GM23248 (cell line): ENCODE measurements around the gene NYAP2. TPM values are rescaled to one million over a fixed set of nuclear protein-coding genes. Genes with fewer than 3 reads are reported as not detected.

Experiments
- DNase-seq: peaks from one replicate; pipeline ENCODE4 v3.0.0-alpha.2; 2015
- H2AFZ ChIP-seq: fragments of 200-600 bp; sonication (generic); 2 replicates; pipeline ENCODE4 v1.6.1; 2016; ENCODE audit warnings: antibody characterized with exemption
- H3F3A ChIP-seq: fragments of 200-600 bp; sonication (generic); 2 replicates; pipeline ENCODE4 v1.6.1; 2016; ENCODE audit warnings: mild to moderate bottlenecking, antibody characterized with exemption, mixed run types; ENCODE audit not compliant: insufficient read depth
- H3K27ac ChIP-seq: fragments of 200-600 bp; sonication (generic); 2 replicates; pipeline ENCODE4 v1.5.1; 2016; ENCODE audit warnings: mild to moderate bottlenecking
- H3K27me3 ChIP-seq: fragments of 200-600 bp; sonication (generic); replicated peaks from 2 replicates; pipeline ENCODE4 v1.6.1; 2016; ENCODE audit warnings: mild to moderate bottlenecking; ENCODE audit not compliant: insufficient read depth
- H3K36me3 ChIP-seq: fragments of 200-600 bp; sonication (generic); 2 replicates; pipeline ENCODE4 v1.6.1; 2016; ENCODE audit warnings: low read depth, mild to moderate bottlenecking
- H3K4me1 ChIP-seq: fragments of 200-600 bp; sonication (generic); 2 replicates; pipeline ENCODE4 v1.6.1; 2016; ENCODE audit warnings: mild to moderate bottlenecking; ENCODE audit not compliant: insufficient read depth
- H3K4me2 ChIP-seq: fragments of 200-600 bp; sonication (generic); one replicate; pipeline ENCODE4 v1.6.1; 2016; ENCODE audit warnings: mild to moderate bottlenecking; ENCODE audit not compliant: unreplicated experiment
- H3K4me3 ChIP-seq: fragments of 200-600 bp; sonication (generic); 2 replicates; pipeline ENCODE4 v1.5.1; 2016; ENCODE audit warnings: mild to moderate bottlenecking
- H3K79me2 ChIP-seq: fragments of 200-600 bp; sonication (generic); 2 replicates; pipeline ENCODE4 v1.6.1; 2016; ENCODE audit warnings: mild to moderate bottlenecking; ENCODE audit not compliant: insufficient read depth
- H3K9ac ChIP-seq: fragments of 200-600 bp; sonication (generic); 2 replicates; pipeline ENCODE4 v1.6.1; 2016; ENCODE audit warnings: mild to moderate bottlenecking
- H3K9me2 ChIP-seq: fragments of 200-600 bp; sonication (generic); 2 replicates; pipeline ENCODE4 v1.6.1; 2016; ENCODE audit warnings: mixed run types, mild to moderate bottlenecking, moderate library complexity; ENCODE audit not compliant: insufficient read depth
- H3K9me3 ChIP-seq: fragments of 200-600 bp; sonication (generic); one replicate; pipeline ENCODE4 v1.6.1; 2017; ENCODE audit warnings: low read depth
- H4K20me1 ChIP-seq: fragments of 200-600 bp; sonication (generic); 2 replicates; pipeline ENCODE4 v1.6.0; 2016; ENCODE audit not compliant: insufficient read depth
- EZH2 ChIP-seq: fragments of 200-600 bp; sonication (generic); IDR thresholded peaks from 2 replicates; pipeline ENCODE4 v1.6.1; 2018; ENCODE audit warnings: antibody characterized with exemption, mild to moderate bottlenecking; ENCODE audit not compliant: insufficient read depth, poor library complexity, severe bottlenecking
- EZH2phosphoT487 ChIP-seq: fragments of 200-600 bp; sonication (generic); IDR thresholded peaks from 2 replicates; pipeline ENCODE4 v1.6.1; 2018; ENCODE audit warnings: antibody characterized with exemption, moderate library complexity, mild to moderate bottlenecking, low read depth; ENCODE audit not compliant: insufficient read depth
- WGBS, 2 experiments: methylation state at CpG; one replicate each; pipeline ENCODE4 v1.1.6; 2015 to 2017; ENCODE audit warnings: low lambda C conversion rate in 2 of 2, low coverage in 1 of 2; ENCODE audit errors: missing lambda C conversion rate in 2 of 2; 5-methylcytosine and 5-hydroxymethylcytosine counted together
- in situ Hi-C: fragments of 300-500 bp; cut with MboI; formaldehyde crosslinking; loops from 2 replicates; pipeline ENCODE4 v1.15.0; 2020
- polyA plus RNA-seq: library from polyadenylated mRNA; unstranded; fragments of >200 nt; fragmentation: Nextera tagmentation; extraction: Ambion mirVana; gene quantifications from 2 replicates; pipeline ENCODE4 v1.2.1, GENCODE V29; 2016
- total RNA-seq: library from RNA; depleted of rRNA; stranded (reverse); fragments of >200 nt; shearing (Covaris generic); gene quantifications from 2 replicates; pipeline ENCODE4 v1.2.3, GENCODE V29; 2014

The NYAP2 gene
- total and polyA plus RNA-seq, 2 experiments from 2014 or later: not detected

DNA sequence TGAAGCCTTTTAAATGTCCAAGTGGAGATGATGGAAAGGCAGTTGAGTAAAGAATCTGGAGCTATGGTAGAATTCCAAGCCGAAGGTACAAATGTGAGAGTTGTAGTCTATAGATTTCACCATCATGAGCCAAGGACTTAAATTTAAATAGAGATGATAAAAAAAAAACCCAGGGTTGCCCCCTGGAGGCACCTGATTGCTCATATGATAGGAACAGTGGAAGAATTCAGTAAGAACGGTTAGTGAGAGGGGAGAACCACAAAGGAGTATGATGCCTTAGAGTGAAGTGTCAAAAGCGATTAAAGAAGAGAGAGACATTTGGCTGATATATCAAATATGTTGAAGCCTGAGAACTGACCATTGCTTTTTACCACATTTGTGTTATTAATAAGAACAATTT lies 11.9 kb downstream of the NYAP2 start:
- Histone ChIP-seq H3K4me1 (no peaks in the 10 kb centered on the region), H3K9me2 (no peaks in the 10 kb centered on the region), H3K27ac (no peak overlapping the region), H2AFZ (no peak overlapping the region), H4K20me1 (no peaks in the 10 kb centered on the region), H3K9ac (no peak overlapping the region), H3K4me2 (no peak overlapping the region), H3F3A (no peaks in the 10 kb centered on the region), H3K4me3 (no peak overlapping the region), H3K9me3 (no peaks in the 10 kb centered on the region), H3K27me3 (no peaks in the 10 kb centered on the region), H3K79me2 (no peaks in the 10 kb centered on the region), H3K36me3 (no peaks in the 10 kb centered on the region)
- WGBS, 2 experiments: 50 to 51% methylated on average over 3 of the region's 3 CpGs
- no peak for TF ChIP-seq EZH2phosphoT487
- TF ChIP-seq EZH2: no peak
- in situ Hi-C loops: no loop called here
- no peak for DNase-seq

DNA sequence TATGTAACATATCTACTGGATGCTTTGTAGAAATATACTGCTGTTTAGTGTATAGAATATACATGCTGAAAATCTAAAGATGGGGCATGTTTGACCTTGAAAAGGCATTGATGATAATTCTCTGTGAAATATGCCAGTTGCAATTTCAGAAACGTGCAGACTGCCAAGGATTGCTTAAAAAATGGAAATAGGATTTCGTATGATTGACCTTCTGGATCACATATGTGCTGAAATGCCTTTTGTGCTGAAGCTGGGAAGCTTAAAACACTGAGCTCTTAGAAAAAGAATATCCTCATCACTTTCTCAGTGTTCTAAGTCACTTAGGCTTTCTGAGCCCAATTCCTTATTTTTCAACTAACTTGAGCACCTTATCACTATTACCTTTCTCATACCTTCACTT lies 14.3 kb downstream of the NYAP2 start:
- H3K27me3 ChIP-seq: 0 out of 2 replicates have a peak, but pooled peaks cover 6% of the 10 kb centered on the region

GRCh38 chr2:225414902-225415301 lies 15.4 kb downstream of the NYAP2 start:
- Histone ChIP-seq H3K4me1 (no peaks in the 10 kb centered on the region), H4K20me1 (no peaks in the 10 kb centered on the region), H3K9me3 (no peaks in the 10 kb centered on the region), H3K4me2 (no peak overlapping the region), H3K4me3 (no peak overlapping the region), H2AFZ (no peak overlapping the region), H3K9ac (no peak overlapping the region), H3K9me2 (no peaks in the 10 kb centered on the region), H3K27me3 (0 out of 2 replicates have a peak, but pooled peaks cover 6% of the 10 kb centered on the region), H3K36me3 (no peaks in the 10 kb centered on the region), H3F3A (no peaks in the 10 kb centered on the region), H3K79me2 (no peaks in the 10 kb centered on the region), H3K27ac (no peak overlapping the region)
- in situ Hi-C loops: no loop called here
- DNase-seq: no peak
- 29 to 39% methylated on average over 1 of the region's 1 CpG for WGBS, 2 experiments
- TF ChIP-seq EZH2 (no peak), EZH2phosphoT487 (no peak)

More for the DNA sequence above, 14.3 kb downstream of the NYAP2 start:
- Histone ChIP-seq H3K9me2 (no peaks in the 10 kb centered on the region), H3K79me2 (no peaks in the 10 kb centered on the region), H3F3A (no peaks in the 10 kb centered on the region), H3K27ac (no peak overlapping the region), H3K4me3 (no peak overlapping the region), H3K9me3 (no peaks in the 10 kb centered on the region), H3K4me2 (no peak overlapping the region), H4K20me1 (no peaks in the 10 kb centered on the region), H3K9ac (no peak overlapping the region), H2AFZ (no peak overlapping the region), H3K4me1 (no peaks in the 10 kb centered on the region), H3K36me3 (no peaks in the 10 kb centered on the region)
- no peak for DNase-seq
- 0% methylated on average over 2 of the region's 2 CpGs for WGBS, 2 experiments
- TF ChIP-seq EZH2 (no peak), EZH2phosphoT487 (no peak)
- in situ Hi-C loops: no loop called here

GRCh38 chr2:225415341-225415740 lies 15.8 kb downstream of the NYAP2 start:
- H3K9ac ChIP-seq: no peak overlapping the region
- H3K9me3 ChIP-seq: no peaks in the 10 kb centered on the region
- no peaks in the 10 kb centered on the region for H3F3A ChIP-seq
- TF ChIP-seq EZH2phosphoT487 (no peak), EZH2 (no peak)
- H2AFZ ChIP-seq: no peak overlapping the region
- H3K9me2 ChIP-seq: no peaks in the 10 kb centered on the region
- H3K36me3 ChIP-seq: no peaks in the 10 kb centered on the region
- DNase-seq: no peak
- H3K27ac ChIP-seq: no peak overlapping the region
- WGBS, 2 experiments: 28 to 36% methylated on average over 2 of the region's 2 CpGs
- no peak overlapping the region for H3K4me3 ChIP-seq
- no peaks in the 10 kb centered on the region for H4K20me1 ChIP-seq
- no peaks in the 10 kb centered on the region for H3K79me2 ChIP-seq
- H3K27me3 ChIP-seq: 0 out of 2 replicates have a peak, but pooled peaks cover 6% of the 10 kb centered on the region
- no peak overlapping the region for H3K4me2 ChIP-seq
- in situ Hi-C loops: no loop called here
- no peaks in the 10 kb centered on the region for H3K4me1 ChIP-seq

- H3K9me2 ChIP-seq: no peaks in the 10 kb centered on the region
- no peaks in the 10 kb centered on the region for H3K4me1 ChIP-seq
- in situ Hi-C loops: no loop called here
- no peaks in the 10 kb centered on the region for H3K9me3 ChIP-seq
- no peak overlapping the region for H2AFZ ChIP-seq
- no peak for TF ChIP-seq EZH2
- TF ChIP-seq EZH2phosphoT487: no peak
- H3K79me2 ChIP-seq: no peaks in the 10 kb centered on the region
- 0 out of 2 replicates have a peak, but pooled peaks cover 6% of the 10 kb centered on the region for H3K27me3 ChIP-seq
- H3K27ac ChIP-seq: no peak overlapping the region
- H3K9ac ChIP-seq: no peak overlapping the region
- no peaks in the 10 kb centered on the region for H3F3A ChIP-seq
- DNase-seq: no peak
- no peaks in the 10 kb centered on the region for H3K36me3 ChIP-seq
- no peak overlapping the region for H3K4me2 ChIP-seq
- H4K20me1 ChIP-seq: no peaks in the 10 kb centered on the region
- WGBS, 2 experiments: 33 to 40% methylated on average over 2 of the region's 2 CpGs
- no peak overlapping the region for H3K4me3 ChIP-seq
Measured at GRCh38 chr2:225415792-225416191, 16.3 kb downstream of the NYAP2 start.
